ENCODE data around the gene ARPC4. TPM values are rescaled to one million over a fixed set of nuclear protein-coding genes. Genes with fewer than 3 reads are reported as not detected.
A peak's percentile ranks its signal among the peaks of the same experiment; 100 is the strongest.

The ARPC4 gene
- total RNA-seq, 4 donors from 2014 or later: 129 to 191 (median 164) TPM

- Histone ChIP-seq H3K9me3 (no peaks in the 10 kb centered on the region), H3K36me3 (peaks cover 0 to 34% (median 18%) of the 10 kb centered on the region in 4 donors), H3K4me3 (no peak overlapping the region), H3K4me1 (no peaks in the 10 kb centered on the region), H3K27ac (replicated peaks in 1 of 4) (no peak overlapping the region), H3K27me3 (no peaks in the 10 kb centered on the region)
- no peak for TF ChIP-seq POLR2A (IDR thresholded peaks at IDR 0.05; ENCODE audit: low read depth)
- TF ChIP-seq CTCF (IDR thresholded peaks at IDR 0.05): no peak
- TF ChIP-seq POLR2AphosphoS5 (IDR thresholded peaks at IDR 0.05): no peak
- no peak for TF ChIP-seq EP300 (IDR thresholded peaks at IDR 0.05)
- WGBS: 93% methylated on average over 12 of the region's 12 CpGs
- intact Hi-C loops (cut with DNase I): no loop called here
- no peak for DNase-seq (ENCODE audit: extremely low spot score)
These were observed 27.7 kb downstream of the ARPC4 start for GRCh38 chr3:9820543-9820942.

GRCh38 chr3:9820946-9821345, 28.1 kb downstream of the ARPC4 start:
- Histone ChIP-seq H3K27me3 (no peaks in the 10 kb centered on the region), H3K4me3 (no peak overlapping the region), H3K4me1 (no peaks in the 10 kb centered on the region), H3K9me3 (no peaks in the 10 kb centered on the region), H3K27ac (replicated peaks in 1 of 4) (no peak overlapping the region), H3K36me3 (peaks cover 0 to 33% (median 16%) of the 10 kb centered on the region in 4 donors)
- TF ChIP-seq CTCF (IDR thresholded peaks at IDR 0.05): peak in 1 of 3 experiments; percentile 12
- no peak for TF ChIP-seq POLR2A (IDR thresholded peaks at IDR 0.05; ENCODE audit: low read depth)
- TF ChIP-seq POLR2AphosphoS5 (IDR thresholded peaks at IDR 0.05): no peak
- no peak for TF ChIP-seq EP300 (IDR thresholded peaks at IDR 0.05)
- DNase-seq (ENCODE audit: extremely low spot score): no peak
- 90% methylated on average over 1 of the region's 2 CpGs for WGBS
- intact Hi-C loops (cut with DNase I): no loop called here

DNA sequence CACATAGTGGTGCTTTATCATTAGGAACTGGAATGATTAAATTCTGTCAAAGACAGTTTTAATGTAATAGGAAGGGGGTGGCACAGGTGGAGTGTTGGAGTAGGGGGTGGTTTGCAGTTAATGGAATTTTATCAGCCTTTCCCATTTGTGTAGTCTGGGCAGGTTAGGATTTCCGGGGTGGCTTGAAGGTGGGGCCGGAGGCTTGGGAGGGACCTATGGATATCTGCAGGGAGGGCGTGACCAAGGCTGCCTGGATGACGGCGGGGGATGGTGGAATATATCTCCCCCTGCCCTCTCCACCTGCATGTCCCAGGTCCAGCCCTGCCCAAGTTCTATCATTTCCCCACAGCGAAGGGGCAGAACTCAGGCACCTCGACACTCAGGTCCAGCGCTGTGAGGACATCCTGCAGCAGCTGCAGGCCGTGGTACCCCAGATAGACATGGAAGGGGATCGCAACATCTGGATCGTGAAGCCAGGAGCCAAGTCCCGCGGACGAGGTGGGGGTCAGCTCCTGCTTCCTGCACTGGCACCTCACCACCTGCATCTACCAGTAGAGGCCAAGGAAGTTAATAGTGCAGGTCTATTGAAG, 32.7 kb downstream of the ARPC4 start:
- intact Hi-C loops (cut with DNase I): no loop called here
- H3K27me3 ChIP-seq: no peaks in the 10 kb centered on the region
- no peak for DNase-seq (ENCODE audit: extremely low spot score)
- peaks cover 8 to 45% (median 33%) of the 10 kb centered on the region in 4 donors for H3K36me3 ChIP-seq
- H3K4me1 ChIP-seq: no peaks in the 10 kb centered on the region
- H3K27ac ChIP-seq (replicated peaks in 1 of 4): no peak overlapping the region
- no peak overlapping the region for H3K4me3 ChIP-seq
- TF ChIP-seq CTCF (IDR thresholded peaks at IDR 0.05): no peak
- TF ChIP-seq POLR2A (IDR thresholded peaks at IDR 0.05; ENCODE audit: low read depth): no peak
- TF ChIP-seq POLR2AphosphoS5 (IDR thresholded peaks at IDR 0.05): no peak
- TF ChIP-seq EP300 (IDR thresholded peaks at IDR 0.05): no peak
- no peaks in the 10 kb centered on the region for H3K9me3 ChIP-seq
- 72% methylated on average over 10 of the region's 14 CpGs for WGBS

- no peak for DNase-seq (ENCODE audit: extremely low spot score)
- Histone ChIP-seq H3K36me3 (peaks cover 8 to 56% (median 42%) of the 10 kb centered on the region in 4 donors), H3K4me1 (no peaks in the 10 kb centered on the region), H3K27me3 (no peaks in the 10 kb centered on the region), H3K9me3 (no peaks in the 10 kb centered on the region), H3K27ac (replicated peaks in 1 of 4) (no peak overlapping the region), H3K4me3 (no peak overlapping the region)
- intact Hi-C loops (cut with DNase I): no loop called here
- WGBS: 84% methylated on average over 19 of the region's 20 CpGs
- TF ChIP-seq CTCF (IDR thresholded peaks at IDR 0.05) (peak in 1 of 3 experiments; percentile 30), EP300 (IDR thresholded peaks at IDR 0.05) (no peak)
These were observed 34.1 kb downstream of the ARPC4 start for GRCh38 chr3:9826815-9827573.

Measured in esophagus muscularis mucosa (tissue), 4 donors.